Measurements from ENCODE around the gene KRTAP2-3. TPM values are rescaled to one million over a fixed set of nuclear protein-coding genes. Genes with fewer than 3 reads are reported as not detected.

Gene KRTAP2-3
- total RNA-seq, 1 donor from 2014 or later = not detected

GRCh38 chr17:41029633-41030245, 30.2 kb downstream of the KRTAP2-3 start, which contains the start of gene KRTAP1-4:
TSS of gene KRTAP1-4 (minus strand) at chr17:41030195. CDS start at chr17:41030078, 117 bp downstream.
- no peaks in the 10 kb centered on the region for H3K9me3 Mint-ChIP-seq
- H3K27me3 Mint-ChIP-seq = no peaks in the 10 kb centered on the region
- no peaks in the 10 kb centered on the region for H3K4me1 Mint-ChIP-seq (ENCODE audit: unreplicated experiment)
- H3K4me3 Mint-ChIP-seq = no peak within 1 kb of the TSS
- TF ChIP-seq CTCF (conservative IDR thresholded peaks at IDR 0.05) = no peak
- no peaks in the 10 kb centered on the region for H3K36me3 Mint-ChIP-seq
- no peak within 1 kb of the TSS for H3K27ac Mint-ChIP-seq
- no peak for DNase-seq (ENCODE audit: extremely low spot score, unreplicated experiment)

DNA sequence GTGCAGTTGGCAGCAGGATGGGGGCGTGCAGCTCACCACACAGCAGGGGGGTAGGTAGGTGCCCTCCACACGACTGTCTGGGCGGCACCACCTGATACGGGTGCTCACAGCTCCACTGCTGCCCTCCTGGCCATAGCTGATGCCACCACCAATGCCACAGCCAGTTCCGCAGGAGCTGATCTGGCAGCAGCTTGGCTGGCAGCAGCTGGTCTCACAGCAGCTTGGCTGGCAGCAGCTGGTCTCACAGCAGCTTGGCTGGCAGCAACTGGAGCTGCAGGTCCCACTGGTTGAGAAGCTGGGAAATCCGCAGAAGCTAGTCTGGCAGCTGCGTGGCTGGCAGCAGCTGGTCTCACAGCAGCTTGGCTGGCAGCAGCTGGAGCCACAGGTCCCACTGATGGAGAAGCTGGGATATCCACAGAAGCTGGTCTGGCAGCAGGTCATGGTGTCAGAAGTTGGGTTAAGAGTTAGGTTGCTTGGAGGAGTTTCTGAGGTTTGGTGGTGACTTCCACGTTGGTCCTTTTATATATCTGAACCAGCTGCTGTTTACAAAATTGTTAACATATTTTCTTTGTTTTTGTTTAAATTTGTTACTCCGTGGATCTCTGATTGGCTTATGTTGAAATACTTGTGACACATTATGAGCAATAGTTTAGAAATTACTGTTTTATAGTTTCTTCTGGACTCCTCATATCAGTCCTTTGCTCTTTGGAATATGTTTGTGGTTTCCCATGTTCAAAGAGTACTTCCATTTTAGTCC, 33.0 kb downstream of the KRTAP2-3 start, which contains the start of gene KRTAP1-5:
TSS of gene KRTAP1-5 (minus strand) at position 494 of the 757 bp plus-strand sequence. CDS start at position 441, 53 bp downstream.
- Mint-ChIP-seq H3K36me3 (peaks cover 3% of the 10 kb centered on the region), H3K4me3 (no peak within 1 kb of the TSS), H3K27ac (no peak within 1 kb of the TSS), H3K4me1 (ENCODE audit: unreplicated experiment) (no peaks in the 10 kb centered on the region), H3K27me3 (no peaks in the 10 kb centered on the region), H3K9me3 (no peaks in the 10 kb centered on the region)
- DNase-seq (ENCODE audit: extremely low spot score, unreplicated experiment) = no peak
- no peak for TF ChIP-seq CTCF (conservative IDR thresholded peaks at IDR 0.05)

DNA sequence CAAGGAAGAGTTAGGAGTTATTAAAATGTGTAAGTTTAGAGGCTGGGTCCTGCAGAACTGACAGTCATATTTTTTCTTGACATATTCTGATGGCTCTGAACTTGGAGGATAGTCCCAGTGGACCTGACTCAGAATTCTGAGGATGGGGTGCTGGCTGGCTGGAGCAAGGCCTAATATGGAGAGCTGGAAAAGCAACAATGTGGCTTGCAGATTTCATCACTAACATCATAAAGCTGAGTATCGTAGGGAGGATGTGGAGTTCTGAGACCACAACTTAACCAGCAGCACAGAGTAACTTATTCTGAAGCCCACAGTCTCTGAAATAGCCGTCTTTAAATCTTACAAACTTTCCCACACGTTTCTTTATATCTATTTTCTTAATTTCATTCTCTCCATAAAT, 35.2 kb downstream of the KRTAP2-3 start:
- Mint-ChIP-seq H3K9me3 (no peaks in the 10 kb centered on the region), H3K4me1 (ENCODE audit: unreplicated experiment) (no peaks in the 10 kb centered on the region), H3K36me3 (peaks cover 3% of the 10 kb centered on the region), H3K4me3 (no peak overlapping the region), H3K27me3 (no peaks in the 10 kb centered on the region), H3K27ac (no peak overlapping the region)
- no peak for TF ChIP-seq CTCF (conservative IDR thresholded peaks at IDR 0.05)
- no peak for DNase-seq (ENCODE audit: extremely low spot score, unreplicated experiment)

GRCh38 chr17:41020336-41020735, 39.6 kb downstream of the KRTAP2-3 start:
- no peaks in the 10 kb centered on the region for H3K4me1 Mint-ChIP-seq (ENCODE audit: unreplicated experiment)

GRCh38 chr17:41019415-41019814, 40.5 kb downstream of the KRTAP2-3 start:
- TF ChIP-seq CTCF (conservative IDR thresholded peaks at IDR 0.05) = no peak
- DNase-seq (ENCODE audit: extremely low spot score, unreplicated experiment) = no peak
- Mint-ChIP-seq H3K4me3 (no peak overlapping the region), H3K36me3 (peaks cover 3% of the 10 kb centered on the region), H3K9me3 (no peaks in the 10 kb centered on the region), H3K27ac (no peak overlapping the region), H3K27me3 (no peaks in the 10 kb centered on the region), H3K4me1 (ENCODE audit: unreplicated experiment) (no peaks in the 10 kb centered on the region)

More at GRCh38 chr17:41020336-41020735, 39.6 kb downstream of the KRTAP2-3 start:
- DNase-seq (ENCODE audit: extremely low spot score, unreplicated experiment) = no peak
- Mint-ChIP-seq H3K4me3 (no peak overlapping the region), H3K27ac (no peak overlapping the region), H3K27me3 (no peaks in the 10 kb centered on the region), H3K36me3 (peaks cover 3% of the 10 kb centered on the region), H3K9me3 (no peaks in the 10 kb centered on the region)
- TF ChIP-seq CTCF (conservative IDR thresholded peaks at IDR 0.05) = no peak
